HG03521 (cell line): ENCODE measurements around the gene FAM131B.

Experiments used
- ATAC-seq: cut with Tn5 transposase; IDR thresholded peaks from one replicate; pipeline ENCODE4 v1.9.1; 2021; ENCODE audit warnings: mild to moderate bottlenecking, moderate library complexity; ENCODE audit not compliant: unreplicated experiment

The FAM131B gene

DNA sequence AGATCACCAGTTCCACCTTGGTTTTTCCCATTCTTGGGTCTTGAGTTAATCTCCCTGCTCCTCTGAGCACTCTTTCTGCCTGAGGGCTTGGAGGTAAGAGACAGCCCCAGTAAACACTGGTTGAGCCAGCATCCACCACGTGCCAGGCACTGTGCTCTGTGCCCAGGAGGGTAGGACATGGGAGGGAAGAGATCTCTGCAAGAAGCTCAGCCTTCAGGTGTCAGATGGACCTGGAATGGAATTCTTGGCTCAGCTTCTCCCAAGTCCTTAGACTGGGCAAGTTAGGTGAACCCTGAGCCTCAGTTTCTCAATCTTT is 21.1 kb upstream of the FAM131B start:
- no peak for ATAC-seq

DNA sequence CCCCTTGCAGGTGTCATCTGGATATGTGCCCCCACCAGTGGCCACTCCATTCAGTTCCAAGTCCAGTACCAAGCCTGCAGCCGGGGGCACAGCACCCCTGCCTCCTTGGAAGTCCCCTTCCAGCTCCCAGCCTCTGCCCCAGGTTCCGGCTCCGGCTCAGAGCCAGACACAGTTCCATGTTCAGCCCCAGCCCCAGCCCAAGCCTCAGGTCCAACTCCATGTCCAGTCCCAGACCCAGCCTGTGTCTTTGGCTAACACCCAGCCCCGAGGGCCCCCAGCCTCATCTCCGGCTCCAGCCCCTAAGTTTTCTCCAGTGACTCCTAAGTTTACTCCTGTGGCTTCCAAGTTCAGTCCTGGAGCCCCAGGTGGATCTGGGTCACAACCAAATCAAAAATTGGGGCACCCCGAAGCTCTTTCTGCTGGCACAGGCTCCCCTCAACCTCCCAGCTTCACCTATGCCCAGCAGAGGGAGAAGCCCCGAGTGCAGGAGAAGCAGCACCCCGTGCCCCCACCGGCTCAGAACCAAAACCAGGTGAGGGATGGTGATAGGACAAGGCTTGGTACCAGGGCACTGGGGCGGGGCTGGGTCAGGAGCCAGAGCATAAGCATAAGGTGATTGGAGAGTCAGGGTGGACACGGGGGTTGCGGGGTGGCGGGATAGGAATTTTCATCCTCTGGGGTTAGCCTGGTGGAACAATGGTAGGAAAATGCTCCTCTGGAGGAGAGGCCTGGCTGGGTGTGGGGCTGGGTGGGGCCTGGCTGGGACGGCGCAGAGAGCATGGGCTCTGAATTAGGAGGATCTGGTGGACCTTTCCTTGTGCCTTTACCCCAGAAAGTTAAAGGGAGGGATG is 20.5 kb upstream of the FAM131B start:
- ATAC-seq, result no peak

DNA sequence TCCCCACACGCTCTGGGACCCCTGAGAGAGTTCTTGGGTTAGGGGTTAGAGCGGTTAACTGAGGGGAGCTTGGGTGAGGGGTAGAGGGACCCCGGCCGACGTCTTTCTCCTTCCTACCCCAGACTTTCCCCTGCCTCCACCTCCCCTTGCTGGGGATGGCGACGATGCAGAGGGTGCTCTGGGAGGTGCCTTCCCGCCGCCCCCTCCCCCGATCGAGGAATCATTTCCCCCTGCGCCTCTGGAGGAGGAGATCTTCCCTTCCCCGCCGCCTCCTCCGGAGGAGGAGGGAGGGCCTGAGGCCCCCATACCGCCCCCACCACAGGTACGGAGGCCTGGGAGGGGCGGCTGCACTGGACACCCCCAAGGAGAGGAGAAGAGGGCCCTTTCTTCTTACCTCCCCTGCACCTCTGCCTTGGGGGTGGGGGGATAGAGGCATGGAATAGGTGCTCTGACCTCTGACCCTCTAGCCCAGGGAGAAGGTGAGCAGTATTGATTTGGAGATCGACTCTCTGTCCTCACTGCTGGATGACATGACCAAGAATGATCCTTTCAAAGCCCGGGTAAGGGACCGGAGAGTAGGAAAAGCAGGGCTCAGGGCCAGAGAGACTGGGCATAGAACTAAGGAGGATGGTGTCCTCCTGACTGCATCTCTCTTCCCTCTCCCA is 19.7 kb upstream of the FAM131B start:
- no peak for ATAC-seq

- peak; percentile 10 for ATAC-seq
Observed at GRCh38 chr7:143381427-143382125, 19.1 kb upstream of the FAM131B start.

- peak; percentile 68 for ATAC-seq
Observed at GRCh38 chr7:143380646-143381426, 18.3 kb upstream of the FAM131B start, which contains the start of gene ZYX. Gene ZYX (plus strand): TSS chr7:143381345. CDS start chr7:143381572, 227 bp downstream.

GRCh38 chr7:143380260-143380645 is 17.7 kb upstream of the FAM131B start:
- ATAC-seq, result peak; percentile 45

DNA sequence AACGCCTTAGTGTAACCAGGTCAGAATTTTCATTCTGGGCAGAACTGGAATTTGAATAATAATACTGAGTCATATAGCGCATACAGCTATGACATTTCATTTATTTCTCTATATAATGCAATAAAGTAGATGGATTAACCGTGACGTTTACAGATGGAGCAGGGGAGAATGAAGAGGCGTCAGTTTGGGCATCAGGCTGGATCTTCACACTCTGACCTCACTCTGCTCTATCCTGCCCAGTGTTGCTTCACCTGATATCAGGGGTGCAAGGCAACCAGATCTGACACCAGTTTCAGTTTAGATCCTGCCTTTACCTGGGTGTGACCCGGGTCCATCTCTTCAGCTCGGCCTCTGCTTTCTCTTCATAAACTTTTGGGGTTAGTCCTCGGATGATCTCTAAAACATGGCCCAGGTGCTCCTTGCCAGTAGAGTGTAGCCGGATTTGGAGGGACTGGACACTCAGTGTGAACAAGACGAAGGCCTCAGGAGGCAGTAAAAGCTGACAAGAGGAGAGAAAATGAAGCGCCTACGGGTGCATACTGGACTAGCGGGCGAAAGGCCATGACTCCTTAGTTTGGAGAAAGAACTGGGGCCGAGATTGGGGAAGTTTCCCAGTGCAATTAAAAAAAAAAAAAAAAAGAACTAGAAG is 17.2 kb upstream of the FAM131B start:
- no peak for ATAC-seq

DNA sequence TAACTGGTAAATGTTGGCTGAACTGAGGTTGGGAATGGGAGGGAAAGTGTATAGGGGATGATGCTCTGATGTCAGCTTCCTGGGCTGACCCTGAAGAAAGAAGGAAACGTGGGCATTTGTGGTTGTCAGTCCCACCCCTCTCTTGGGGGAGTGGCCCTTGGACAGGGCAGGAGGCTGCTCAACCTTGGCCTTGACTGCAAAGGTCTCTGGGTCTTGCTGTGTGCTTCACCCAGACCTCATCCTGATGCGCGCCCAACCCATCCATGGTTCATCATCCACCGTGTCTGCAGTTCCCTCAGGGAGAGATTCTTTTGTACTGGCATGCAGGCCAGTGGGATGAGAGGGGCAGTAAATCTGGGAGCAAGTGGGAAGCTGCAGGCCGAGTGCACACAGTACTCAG is 13.9 kb upstream of the FAM131B start:
- ATAC-seq, result no peak

GRCh38 chr7:143375298-143376034 is 13.0 kb upstream of the FAM131B start:
- no peak for ATAC-seq

GRCh38 chr7:143374561-143374960 is 12.0 kb upstream of the FAM131B start:
- ATAC-seq, result no peak

DNA sequence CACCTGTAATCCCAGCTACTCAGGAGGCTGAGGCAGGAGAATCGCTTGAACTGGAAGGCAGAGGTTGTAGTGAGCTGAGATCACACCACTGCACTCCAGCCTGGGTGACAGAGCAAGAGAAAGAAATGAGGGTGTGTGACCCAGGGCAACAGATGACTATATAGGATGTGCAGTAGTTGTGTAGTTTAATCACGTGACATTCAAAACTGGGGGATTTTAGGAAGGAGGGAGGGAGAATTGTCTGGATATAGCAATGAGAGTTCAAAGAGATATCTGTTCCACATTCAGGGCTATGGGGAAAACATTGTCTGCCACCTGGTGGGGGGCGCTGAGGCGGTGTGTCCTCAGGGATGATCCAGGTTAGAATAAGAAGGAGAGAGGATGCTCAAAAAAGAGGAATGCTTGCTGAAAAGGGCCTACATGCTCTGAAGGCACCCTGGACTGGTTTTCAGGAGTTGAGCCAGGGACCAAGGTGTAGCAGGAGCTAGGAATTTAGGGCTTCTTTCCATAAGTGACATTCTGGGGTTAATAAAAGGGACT is 10.8 kb upstream of the FAM131B start:
- ATAC-seq, result no peak

GRCh38 chr7:143372070-143372469 is 9.6 kb upstream of the FAM131B start:
- no peak for ATAC-seq

DNA sequence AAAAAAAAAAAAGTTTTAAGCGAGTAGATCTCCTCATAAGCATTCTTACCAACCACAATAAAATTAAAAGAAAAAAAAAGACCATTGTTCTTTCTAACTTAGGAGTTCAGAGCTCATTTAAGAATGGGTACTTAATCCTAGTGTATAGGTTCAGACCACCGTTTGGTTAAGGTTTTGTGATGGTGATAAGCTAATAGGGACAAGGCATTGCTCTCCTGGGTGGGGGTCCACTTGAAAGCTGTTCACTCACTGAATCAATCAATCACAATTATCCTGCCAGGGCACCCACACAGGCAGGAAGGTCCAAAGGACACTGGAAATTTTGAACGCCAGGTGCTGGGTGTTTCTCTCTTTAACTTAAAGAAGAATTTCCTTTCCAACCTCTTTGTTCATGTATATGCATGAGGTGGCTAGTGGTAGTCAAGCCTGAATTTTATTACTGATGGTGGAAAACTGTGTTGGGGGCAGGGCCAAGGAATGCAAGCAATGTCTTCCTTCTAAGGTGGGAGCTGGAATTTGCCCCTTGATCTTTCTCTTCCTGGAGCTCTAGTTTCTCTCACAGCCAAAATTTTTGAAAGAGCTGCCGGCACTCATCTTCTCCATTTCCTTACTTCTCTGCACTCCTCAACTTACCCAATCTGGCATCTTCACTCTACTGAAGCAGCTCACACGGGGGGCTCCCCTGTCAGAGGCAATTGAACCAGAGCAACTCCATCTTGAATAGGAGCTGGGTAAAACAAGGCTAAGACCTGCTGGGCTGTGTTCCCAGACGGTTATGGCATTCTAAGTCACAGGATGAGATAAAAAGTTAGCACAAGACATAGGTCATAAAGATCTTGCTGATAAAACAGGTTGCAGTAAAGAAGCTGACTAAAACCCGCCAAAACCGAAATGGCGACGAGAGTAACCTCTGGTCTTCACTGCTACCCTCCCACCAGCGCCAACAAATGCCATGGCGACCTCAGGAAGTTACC is 7.5 kb upstream of the FAM131B start:
- no peak for ATAC-seq

DNA sequence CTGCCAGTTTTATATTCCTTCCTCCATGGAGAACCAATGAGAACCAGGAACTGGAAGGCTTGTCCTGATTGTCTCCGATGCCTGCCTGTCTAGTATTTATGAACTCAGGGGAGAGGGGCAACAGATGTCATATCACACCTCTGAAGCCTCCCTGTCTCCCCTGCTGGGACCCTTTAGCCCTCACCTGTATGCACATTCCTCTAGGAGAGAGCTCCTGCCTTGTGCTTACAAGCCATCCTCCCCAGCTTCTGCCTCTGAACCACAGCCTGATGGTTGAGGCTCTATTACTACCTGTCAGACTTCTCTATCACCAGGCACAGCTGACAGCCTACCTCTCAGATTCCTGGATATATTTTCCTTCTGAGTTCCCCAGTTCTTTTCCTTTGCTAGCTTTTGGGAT is 5.9 kb upstream of the FAM131B start:
- no peak for ATAC-seq

- no peak for ATAC-seq
Observed at GRCh38 chr7:143367972-143368371, 5.5 kb upstream of the FAM131B start.

DNA sequence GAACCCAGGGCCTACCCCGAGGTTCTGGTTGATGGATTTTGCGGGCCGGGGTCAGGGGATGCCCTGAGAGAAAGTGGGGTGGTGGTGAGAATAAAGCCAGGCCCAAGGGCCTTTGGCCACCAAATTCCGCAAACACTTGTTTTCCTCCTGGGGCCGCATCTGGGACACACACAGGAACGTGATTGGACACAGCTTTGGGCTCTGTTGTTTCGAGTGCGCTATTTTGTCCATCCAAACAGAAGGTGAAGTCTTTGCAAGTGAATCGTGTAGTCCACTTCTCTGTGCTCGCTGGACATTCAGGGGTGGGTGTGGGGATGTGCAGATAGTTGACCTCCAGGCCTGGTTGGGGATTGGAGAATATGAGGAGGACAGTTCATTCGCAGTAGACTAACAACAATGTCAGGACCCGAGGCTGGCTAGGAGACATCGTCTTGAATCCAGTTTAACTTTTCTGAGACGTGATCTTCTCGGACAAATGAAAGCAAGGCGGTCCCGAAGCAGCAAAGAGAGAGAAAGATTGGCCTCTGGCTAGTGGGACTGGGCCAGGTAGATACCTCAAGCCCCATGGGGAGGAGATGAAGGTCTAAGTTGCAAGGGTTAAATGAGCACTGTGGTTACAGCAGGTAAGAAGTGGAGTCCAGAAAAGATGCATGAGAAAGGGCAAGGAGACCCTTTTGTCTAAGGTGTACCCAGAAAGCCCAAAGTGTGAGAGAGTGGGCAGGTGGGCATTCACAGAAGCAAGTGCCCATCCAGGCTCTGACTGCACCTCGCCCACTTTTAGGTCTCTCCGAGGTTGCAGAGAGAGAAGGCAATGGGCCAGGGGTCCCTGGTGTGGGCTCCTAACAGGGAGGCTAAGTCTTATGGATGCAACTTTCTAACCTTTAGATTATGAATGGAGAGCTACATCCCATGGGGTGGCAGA is 764 bp upstream of the FAM131B start:
- ATAC-seq, result no peak

DNA sequence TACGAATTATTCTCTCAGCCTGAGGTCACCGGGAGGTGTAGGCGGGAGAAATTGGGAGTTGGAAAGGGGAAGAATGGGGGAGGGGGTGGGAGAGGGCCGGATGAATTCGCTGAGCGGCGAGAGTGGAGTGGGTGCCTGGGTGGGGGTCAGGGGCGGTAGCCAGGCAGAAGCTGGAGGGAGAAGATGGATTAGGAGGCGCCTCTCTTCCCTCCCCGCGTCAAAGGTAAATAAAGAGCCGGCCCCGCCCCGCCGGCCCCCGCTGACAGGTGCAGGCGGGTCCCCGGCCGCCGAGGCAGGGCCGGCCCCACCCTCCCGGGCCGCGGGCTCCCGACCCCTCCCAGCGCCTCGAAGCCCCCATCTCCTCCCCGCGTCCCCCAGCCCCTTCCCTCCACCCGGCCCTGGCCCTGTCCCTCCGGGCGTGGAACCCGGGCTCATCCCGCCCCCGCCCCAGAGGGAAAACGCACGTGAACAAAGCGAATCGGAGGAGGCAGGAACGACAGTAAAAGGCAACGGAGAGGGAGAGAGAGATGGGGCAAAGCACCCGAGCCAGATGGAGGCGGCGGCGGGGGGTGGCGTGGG is 872 bp downstream of the FAM131B start:
- ATAC-seq, result no peak
